Fibroblast of peridontal ligament (primary cell): ENCODE data around the gene IQCK.
"Not testable (repeated sequence)": the region's sequence is repeated elsewhere in the genome, so short reads cannot be mapped to it uniquely, and the experiment has no call there.

Experiments
- DNase-seq: peaks from one replicate; pipeline ENCODE4 v3.0.0-alpha.2; 2010; ENCODE audit errors: extremely low read depth

The IQCK gene

GRCh38 chr16:19757762-19758595 lies 39.9 kb downstream of the IQCK start:
- peak; percentile 57 for DNase-seq

GRCh38 chr16:19760356-19761060 lies 42.4 kb downstream of the IQCK start:
- peak; percentile 51 for DNase-seq

DNA sequence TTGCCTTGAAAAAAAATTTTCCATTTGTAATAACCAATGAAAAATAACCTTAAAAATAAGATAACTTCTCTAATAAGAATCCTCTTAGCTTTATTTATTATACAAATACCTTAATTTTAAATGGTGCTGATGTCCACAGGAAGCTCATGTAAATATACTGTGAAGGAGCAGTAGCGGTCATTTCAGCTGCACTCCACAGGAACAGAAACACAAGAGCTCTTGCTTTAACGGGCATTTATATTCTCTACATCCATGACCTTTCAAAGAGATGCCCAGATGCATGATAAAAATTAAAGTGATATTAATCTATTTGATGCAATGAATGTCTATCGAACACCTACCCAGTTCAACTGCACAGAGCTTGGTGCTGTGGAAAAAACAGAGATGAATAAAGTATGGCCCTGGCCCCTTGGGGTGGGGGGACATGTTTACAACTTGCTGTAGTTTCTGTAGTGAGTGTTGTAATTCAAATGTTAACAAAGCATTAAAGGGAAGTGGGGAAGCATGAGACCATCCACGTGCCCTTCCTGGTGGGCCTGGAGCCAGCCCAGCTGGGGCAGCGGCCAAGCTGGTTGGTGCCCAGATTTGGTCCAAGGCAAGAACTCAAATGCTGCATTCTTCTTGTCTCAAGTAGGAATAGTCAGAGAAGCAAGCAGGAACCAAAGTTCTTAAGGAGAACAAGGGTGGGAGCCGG lies 47.9 kb downstream of the IQCK start:
- DNase-seq = peak; percentile 53

GRCh38 chr16:19766554-19766884 lies 48.4 kb downstream of the IQCK start:
- DNase-seq = no peak

DNA sequence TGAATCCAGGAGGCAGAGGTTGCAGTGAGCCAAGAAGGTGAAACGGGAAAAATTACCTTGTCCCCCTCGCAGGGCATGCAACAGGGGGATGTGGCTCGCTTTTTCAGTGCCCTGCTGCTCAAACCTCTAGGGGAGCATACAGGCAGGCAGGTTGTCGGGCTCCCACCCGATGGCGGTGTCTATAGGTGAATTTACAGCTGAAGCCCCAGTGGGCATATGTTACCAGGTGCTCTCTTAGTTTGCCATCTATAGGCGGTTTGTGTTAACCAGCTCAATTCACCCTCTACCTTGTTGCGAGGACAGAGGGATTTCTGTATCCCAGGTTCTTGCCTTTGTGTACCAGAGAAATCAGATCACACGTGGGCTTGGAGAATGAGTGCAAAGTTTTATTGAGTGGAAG lies 48.9 kb downstream of the IQCK start:
- no peak for DNase-seq

DNA sequence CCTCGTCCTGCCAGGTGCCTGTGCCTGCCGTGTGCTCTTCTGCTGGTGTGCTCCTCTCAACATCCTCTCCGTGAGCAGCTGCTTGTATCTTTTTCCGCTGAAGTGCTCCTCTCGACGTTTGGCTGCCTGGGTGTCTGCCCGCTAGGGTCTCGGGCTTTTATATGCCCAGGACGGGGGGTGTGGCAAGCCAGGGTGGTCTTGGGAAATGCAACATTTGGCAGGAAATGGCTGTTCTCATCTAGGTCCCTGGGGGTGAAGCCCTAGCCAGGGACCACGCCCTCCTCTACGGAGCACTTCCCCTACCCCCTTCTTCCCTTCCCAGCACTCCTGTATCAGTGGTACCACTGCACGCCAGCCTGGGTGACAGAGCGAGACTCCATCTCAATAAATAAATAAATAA lies 49.4 kb downstream of the IQCK start:
- no peak for DNase-seq

DNA sequence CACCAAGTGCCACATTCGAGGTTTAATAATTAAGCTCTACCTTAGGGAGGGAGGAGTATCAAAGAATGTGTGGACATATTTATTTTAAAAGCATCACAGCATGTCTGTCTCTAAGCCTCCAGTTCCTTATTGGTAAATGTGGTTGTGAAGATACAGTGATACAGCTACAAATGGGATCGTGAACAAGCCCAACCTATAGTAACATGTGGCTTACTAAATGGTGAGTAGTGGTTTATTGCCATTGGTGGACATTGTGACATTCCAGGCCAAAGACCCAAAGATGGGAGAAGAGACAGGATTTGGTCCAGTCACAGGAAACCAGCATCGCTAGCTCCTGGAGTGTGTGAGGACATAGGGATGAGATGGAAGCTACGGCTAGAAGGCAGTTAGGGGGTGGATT lies 51.2 kb downstream of the IQCK start:
- DNase-seq = no peak

GRCh38 chr16:19771040-19771439 lies 53.0 kb downstream of the IQCK start:
- DNase-seq = no peak

DNA sequence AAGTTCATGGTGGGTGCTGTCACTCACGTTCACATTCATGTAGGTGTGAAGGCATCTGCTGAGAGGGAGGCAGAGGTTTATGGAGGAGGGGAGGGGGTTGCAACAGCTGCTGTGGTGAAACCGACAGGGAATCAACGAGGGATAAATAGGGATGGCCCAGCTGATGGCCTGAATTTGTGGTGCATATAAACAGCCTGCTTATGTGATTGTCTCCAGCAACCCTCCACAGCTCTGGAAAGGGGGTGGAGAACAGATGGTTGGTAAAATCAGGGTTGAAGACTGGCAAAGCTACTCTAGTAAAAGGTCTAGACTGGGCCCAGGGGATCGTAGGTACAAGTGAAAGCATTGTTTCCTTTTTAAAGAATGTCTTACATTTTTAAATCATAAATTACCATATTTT lies 53.7 kb downstream of the IQCK start:
- DNase-seq = no peak

- DNase-seq = no peak
These were observed 56.0 kb downstream of the IQCK start for GRCh38 chr16:19774024-19774423.

GRCh38 chr16:19776147-19776546 lies 58.1 kb downstream of the IQCK start:
- DNase-seq = no peak

- no peak for DNase-seq
These were observed 58.5 kb downstream of the IQCK start for GRCh38 chr16:19776565-19776964.

DNA sequence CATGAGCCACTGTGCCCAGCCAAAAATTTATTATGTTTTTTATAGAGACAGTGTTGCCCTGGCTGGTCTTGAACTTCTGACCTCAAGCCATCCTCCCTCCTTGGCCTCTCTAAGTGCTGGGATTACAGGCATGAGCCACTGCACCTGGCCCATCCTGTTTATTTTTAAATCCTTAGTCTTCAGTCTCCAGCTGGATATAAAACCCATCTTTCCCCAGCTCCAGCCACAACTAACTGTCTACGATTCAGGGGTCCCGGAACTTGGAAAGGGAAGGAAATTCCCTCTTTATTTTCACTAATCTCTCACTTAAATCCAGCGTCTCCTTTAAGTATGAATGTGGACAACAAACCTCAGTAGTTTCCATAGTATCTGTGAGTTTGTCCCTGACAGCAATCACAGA lies 62.2 kb downstream of the IQCK start:
- no peak for DNase-seq

DNA sequence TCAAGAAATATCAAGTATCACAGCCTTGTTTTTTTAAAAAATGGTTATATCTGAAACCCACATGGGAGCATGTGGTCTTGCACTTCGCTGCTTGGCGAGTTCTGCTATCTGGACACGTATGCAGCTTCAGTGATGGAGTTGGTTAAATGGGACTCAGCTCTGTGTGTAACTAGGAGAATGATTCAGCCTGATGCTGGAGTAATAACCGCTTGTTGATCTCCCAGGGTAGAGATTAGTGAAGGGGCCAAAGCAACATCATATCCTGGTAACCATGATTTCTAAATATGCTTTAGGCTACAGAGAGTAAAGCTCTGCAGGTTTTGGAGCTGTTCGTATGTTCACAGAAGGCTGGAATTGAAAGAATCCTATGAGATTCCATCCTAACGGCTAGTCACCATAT lies 63.2 kb downstream of the IQCK start:
- peak; percentile 77 for DNase-seq

DNA sequence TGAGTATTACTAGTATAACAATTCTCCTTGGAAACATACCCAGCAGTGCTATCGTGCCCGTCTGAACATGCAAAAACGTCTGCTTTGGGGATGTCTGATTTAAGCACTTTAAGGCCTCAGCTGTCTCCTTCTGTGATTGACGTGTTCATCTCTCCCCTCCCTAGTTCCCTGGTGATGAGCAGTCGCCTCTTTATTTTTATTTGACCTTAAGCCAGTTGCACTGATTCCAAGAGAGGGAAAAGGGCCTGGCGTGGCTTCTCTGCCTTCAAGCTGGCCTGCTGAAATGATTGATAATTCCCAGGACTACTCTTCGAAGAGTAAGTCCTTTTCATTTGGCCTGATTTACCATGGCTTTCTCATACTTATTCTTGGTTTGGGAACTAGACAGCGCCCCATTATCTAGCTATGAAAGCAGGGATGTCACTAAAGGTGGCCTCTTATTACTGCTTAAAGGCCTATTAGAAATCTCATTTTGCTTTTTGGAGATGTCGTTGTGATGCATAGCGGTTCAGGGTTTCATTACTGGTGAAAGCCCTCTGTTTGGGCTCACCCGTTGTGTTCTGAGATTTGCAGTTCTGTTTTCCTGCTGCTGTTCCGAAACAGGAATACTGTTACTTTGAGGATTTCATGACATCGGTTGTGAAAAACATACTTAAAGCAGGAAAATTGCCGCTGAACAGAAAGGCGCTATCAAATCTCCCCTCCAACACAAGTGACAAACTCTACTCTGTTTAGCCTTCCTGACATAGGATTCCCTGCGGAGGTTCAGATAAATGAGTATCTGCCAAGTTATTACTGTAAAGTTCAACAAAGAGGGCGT lies 65.5 kb downstream of the IQCK start:
- no peak for DNase-seq

DNA sequence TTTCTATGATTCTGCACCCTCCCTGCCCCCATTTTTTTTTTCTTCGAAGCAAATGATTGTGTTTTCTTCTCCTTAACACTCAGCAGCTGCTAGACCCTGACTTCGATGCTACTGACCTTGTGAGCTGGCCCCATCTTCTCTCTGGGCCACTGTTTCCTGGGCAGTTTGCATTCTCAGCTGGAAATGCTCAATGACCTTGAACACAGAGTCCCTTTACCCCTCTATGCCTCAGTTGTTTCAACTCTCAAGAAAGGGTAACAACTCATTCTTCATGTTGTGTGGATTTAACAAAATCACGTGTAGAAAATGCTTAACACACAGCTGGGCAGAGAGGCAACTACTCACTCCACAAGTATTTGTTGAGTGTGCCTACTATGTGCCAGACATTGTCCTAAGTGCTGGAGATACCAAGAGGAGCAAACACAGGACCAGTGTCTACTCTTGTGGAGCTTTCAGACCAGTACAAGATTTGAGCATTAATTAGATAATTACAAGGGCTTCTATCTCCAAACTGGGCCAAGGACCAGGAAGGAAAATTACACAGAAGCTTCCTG lies 66.2 kb downstream of the IQCK start:
- no peak for DNase-seq

- DNase-seq = no peak
These were observed 67.0 kb downstream of the IQCK start for GRCh38 chr16:19785081-19785480.

GRCh38 chr16:19785512-19786130 lies 67.5 kb downstream of the IQCK start:
- DNase-seq = peak; percentile 65

GRCh38 chr16:19801369-19801768 lies 83.3 kb downstream of the IQCK start:
- DNase-seq = not testable (repeated sequence)

DNA sequence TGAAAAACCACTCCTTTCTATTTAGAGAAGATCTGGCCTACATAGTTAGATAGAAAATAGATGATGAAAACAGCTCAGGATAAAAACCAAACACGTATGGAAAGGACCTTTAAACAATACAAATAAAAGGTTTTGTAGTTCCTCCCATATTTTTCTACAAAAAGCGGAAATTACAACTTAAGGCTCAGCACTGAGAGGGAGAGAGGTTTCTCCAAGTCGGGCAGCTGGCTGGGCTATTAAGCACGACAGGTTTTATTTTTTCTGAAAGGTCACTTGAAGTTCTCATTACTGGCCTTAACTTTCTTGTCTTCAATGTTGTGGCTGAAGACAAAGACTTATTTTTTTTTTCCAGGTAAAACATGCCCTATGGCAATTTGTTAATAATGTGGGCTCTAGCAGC lies 83.8 kb downstream of the IQCK start:
- DNase-seq = not testable (repeated sequence)

DNA sequence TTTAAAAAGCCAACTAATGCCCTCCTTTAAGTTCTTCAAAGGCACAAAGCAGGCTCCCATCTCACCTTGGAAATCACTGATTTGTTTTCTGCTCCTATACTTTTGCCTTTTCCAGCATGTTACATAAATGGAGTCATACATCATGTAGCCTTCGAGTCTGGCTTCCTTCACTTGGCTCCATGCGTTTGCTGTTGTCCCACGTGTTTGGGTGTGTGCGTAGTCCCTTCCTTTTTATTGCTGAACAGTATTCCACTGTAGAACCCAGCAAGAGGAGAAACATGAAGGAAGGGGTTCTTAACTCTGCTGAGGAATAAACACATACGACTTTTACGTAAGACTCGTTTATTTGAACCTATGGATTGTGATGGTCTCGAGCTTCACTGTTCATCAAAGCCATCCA lies 84.5 kb downstream of the IQCK start:
- no peak for DNase-seq
